HEK293 (cell line): ENCODE data around the gene SBSN.

Experiments used
- ATF2 ChIP-seq: fragments of 450-650 bp; formaldehyde crosslinking; IDR thresholded peaks from 2 replicates; pipeline ENCODE4 v1.5.1; 2016; ENCODE audit warnings: missing biosample characterization, missing genetic modification characterization, low read depth
- HOXC10 ChIP-seq: sonication (generic); formaldehyde crosslinking; IDR thresholded peaks from 2 replicates; pipeline ENCODE4 v1.8.1; 2023; ENCODE audit warnings: mild to moderate bottlenecking, missing genetic modification reagents
- MEIS1 ChIP-seq: sonication (generic); formaldehyde crosslinking; IDR thresholded peaks from 2 replicates; pipeline ENCODE4 v1.8.1; 2022; ENCODE audit warnings: missing genetic modification reagents, mild to moderate bottlenecking, borderline replicate concordance
- MZF1 ChIP-seq: fragments of 450-650 bp; formaldehyde crosslinking; IDR thresholded peaks from 2 replicates; pipeline ENCODE4 v1.5.1; 2017; ENCODE audit warnings: missing biosample characterization, missing genetic modification characterization, borderline replicate concordance
- OVOL3 ChIP-seq: fragments of 450-650 bp; formaldehyde crosslinking; IDR thresholded peaks from 2 replicates; pipeline ENCODE4 v1.5.1; 2016; ENCODE audit warnings: missing biosample characterization, missing genetic modification characterization
- PRDM10 ChIP-seq: fragments of 450-650 bp; formaldehyde crosslinking; IDR thresholded peaks from 2 replicates; pipeline ENCODE4 v1.5.1; 2016; ENCODE audit warnings: missing biosample characterization, missing genetic modification characterization
- RBAK ChIP-seq: fragments of 450-650 bp; formaldehyde crosslinking; IDR thresholded peaks from 2 replicates; pipeline ENCODE4 v1.5.1; 2016; ENCODE audit warnings: missing biosample characterization, missing genetic modification characterization
- SP7 ChIP-seq: fragments of 450-650 bp; formaldehyde crosslinking; IDR thresholded peaks from 2 replicates; pipeline ENCODE4 v1.5.1; 2016; ENCODE audit warnings: missing biosample characterization, missing genetic modification characterization
- ZBTB26 ChIP-seq: fragments of 450-650 bp; formaldehyde crosslinking; optimal IDR thresholded peaks from 2 replicates; pipeline ENCODE3; 2016; ENCODE audit warnings: missing biosample characterization, mild to moderate bottlenecking, missing genetic modification characterization
- ZNF223 ChIP-seq: fragments of 450-650 bp; formaldehyde crosslinking; IDR thresholded peaks from 2 replicates; pipeline ENCODE4 v1.5.1; 2016; ENCODE audit warnings: missing biosample characterization, missing genetic modification characterization
- ZNF26 ChIP-seq: fragments of 450-650 bp; formaldehyde crosslinking; IDR thresholded peaks from 2 replicates; pipeline ENCODE4 v1.5.1; 2016; ENCODE audit warnings: missing biosample characterization, missing genetic modification characterization
- ZNF274 ChIP-seq, 2 experiments: fragments of 200-500 bp in 1 of 2; fragments of 450-650 bp in 1 of 2; sonication (Bioruptor generic) in 1 of 2; formaldehyde crosslinking in 1 of 2; IDR thresholded peaks; 2 replicates each; pipeline versions ENCODE4 v1.5.1 to v1.6.1; 2014 to 2016; ENCODE audit warnings: borderline replicate concordance in 1 of 2, inconsistent platforms in 1 of 2, low read length in 1 of 2, missing biosample characterization in 1 of 2, missing genetic modification characterization in 1 of 2
- ZNF280C ChIP-seq: fragments of 450-650 bp; formaldehyde crosslinking; IDR thresholded peaks from 2 replicates; pipeline ENCODE4 v1.5.1; 2016; ENCODE audit warnings: missing biosample characterization, missing genetic modification characterization
- ZNF280D ChIP-seq: fragments of 450-650 bp; formaldehyde crosslinking; IDR thresholded peaks from 2 replicates; pipeline ENCODE4 v1.5.1; 2016; ENCODE audit warnings: missing biosample characterization, missing genetic modification characterization
- ZNF302 ChIP-seq: fragments of 450-650 bp; formaldehyde crosslinking; IDR thresholded peaks from 2 replicates; pipeline ENCODE4 v1.5.1; 2016; ENCODE audit warnings: missing biosample characterization, missing genetic modification characterization, low read depth
- ZNF37A ChIP-seq: fragments of 450-650 bp; IDR thresholded peaks from 2 replicates; pipeline ENCODE4 v1.5.1; 2018; ENCODE audit warnings: missing biosample characterization, missing genetic modification characterization
- ZNF394 ChIP-seq: fragments of 450-650 bp; formaldehyde crosslinking; IDR thresholded peaks from 2 replicates; pipeline ENCODE4 v1.5.1; 2016; ENCODE audit warnings: missing biosample characterization, missing genetic modification characterization, mild to moderate bottlenecking, moderate library complexity, borderline replicate concordance
- ZNF433 ChIP-seq: fragments of 450-650 bp; formaldehyde crosslinking; IDR thresholded peaks from 2 replicates; pipeline ENCODE4 v1.5.1; 2016; ENCODE audit warnings: missing biosample characterization, missing genetic modification characterization, low read depth
- ZNF48 ChIP-seq: fragments of 450-650 bp; formaldehyde crosslinking; IDR thresholded peaks from 2 replicates; pipeline ENCODE4 v1.5.1; 2016; ENCODE audit warnings: missing biosample characterization, missing genetic modification characterization
- ZNF560 ChIP-seq: fragments of 450-650 bp; formaldehyde crosslinking; IDR thresholded peaks from 2 replicates; pipeline ENCODE4 v1.5.1; 2017; ENCODE audit warnings: missing biosample characterization, missing genetic modification characterization, borderline replicate concordance
- ZSCAN5A ChIP-seq: fragments of 450-650 bp; formaldehyde crosslinking; IDR thresholded peaks from 2 replicates; pipeline ENCODE4 v1.5.1; 2016; ENCODE audit warnings: missing biosample characterization, missing genetic modification characterization

Gene SBSN

GRCh38 chr19:35509861-35510625, 18.1 kb downstream of the SBSN start (continued):
- TF ChIP-seq ZNF280C (no peak), ZNF26 (tag by site-specific recombination) (no peak), ZNF48 (tag by site-specific recombination) (no peak), ZNF223 (tag by site-specific recombination) (peak; percentile 81), MZF1 (tag by site-specific recombination) (peak; percentile 61; the same call in 1 of the 2 replicates), PRDM10 (tag by site-specific recombination) (peak; percentile 90), SP7 (tag by site-specific recombination) (peak; percentile 83), ZNF302 (tag by site-specific recombination) (no peak), MEIS1 (CRISPR knock-in tag) (no peak), ZNF37A (tag by site-specific recombination) (no peak), HOXC10 (CRISPR knock-in tag) (no peak), ZNF394 (tag by site-specific recombination) (peak; percentile 88), ZNF274 (IDR thresholded peaks at IDR 0.05; ENCODE audit: low read length) (no peak), ZNF274 (tag by site-specific recombination; IDR thresholded peaks at IDR 0.05; ENCODE audit: borderline replicate concordance) (no peak), ZSCAN5A (no peak), ZNF433 (tag by site-specific recombination) (peak; percentile 6; the same call in 1 of the 2 replicates), OVOL3 (peak; percentile 75; the same call in 1 of the 2 replicates), ZNF560 (tag by site-specific recombination) (no peak), ZNF280D (tag by site-specific recombination) (no peak; the same call in 1 of the 2 replicates), RBAK (tag by site-specific recombination) (no peak), ATF2 (no peak), ZBTB26 (tag by site-specific recombination) (peak; percentile 45)
